GM12874 (cell line): Measurements from ENCODE around the gene YRDC.

Experiments
- CTCF ChIP-seq: IDR thresholded peaks from 2 replicates; pipeline ENCODE4 v1.5.1; 2011; ENCODE audit warnings: low read depth, mild to moderate bottlenecking, control low read depth, low read length, moderate library complexity; ENCODE audit not compliant: insufficient read depth

Gene YRDC

GRCh38 chr1:37836788-37837187 is 28.8 kb upstream of the YRDC start:
- no peak for TF ChIP-seq CTCF

GRCh38 chr1:37831809-37832208 is 23.8 kb upstream of the YRDC start:
- TF ChIP-seq CTCF: no peak

- no peak for TF ChIP-seq CTCF
These were observed 23.1 kb upstream of the YRDC start for GRCh38 chr1:37831109-37831508.

- TF ChIP-seq CTCF: no peak
These were observed 20.5 kb upstream of the YRDC start for GRCh38 chr1:37828410-37829074.

- no peak for TF ChIP-seq CTCF
These were observed 17.5 kb upstream of the YRDC start for GRCh38 chr1:37825506-37825905.

GRCh38 chr1:37824001-37824400 is 16.0 kb upstream of the YRDC start:
- no peak for TF ChIP-seq CTCF

- TF ChIP-seq CTCF: no peak
These were observed 15.2 kb upstream of the YRDC start for GRCh38 chr1:37822906-37823815.
